ENCODE data around the gene CTNNBL1. TPM values are rescaled to one million over a fixed set of nuclear protein-coding genes. Genes with fewer than 3 reads are reported as not detected.

The CTNNBL1 gene
- total RNA-seq, 2 donors from 2014 or later, result 36.6 to 50.7 TPM

DNA sequence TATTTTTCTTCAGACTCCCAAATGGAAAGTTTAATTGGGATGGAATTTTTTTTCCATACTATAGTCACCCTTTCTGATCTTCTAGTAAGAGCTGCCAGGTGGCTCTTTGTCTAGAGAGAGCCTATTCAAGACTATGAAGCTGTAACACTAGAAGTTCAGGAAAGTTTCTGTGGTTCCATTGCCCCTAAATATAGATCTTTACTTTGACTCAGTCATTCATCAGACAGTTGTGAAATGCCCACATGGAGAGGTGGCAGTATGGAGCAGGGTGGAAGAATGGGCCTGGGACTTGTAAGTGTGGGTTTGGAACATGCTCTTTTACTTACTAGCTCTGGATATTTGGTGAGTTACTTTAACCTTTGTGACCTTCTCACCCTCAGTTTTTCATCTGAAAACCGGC, 87.8 kb downstream of the CTNNBL1 start:
- no peak for DNase-seq
- TF ChIP-seq, protein P1, sequence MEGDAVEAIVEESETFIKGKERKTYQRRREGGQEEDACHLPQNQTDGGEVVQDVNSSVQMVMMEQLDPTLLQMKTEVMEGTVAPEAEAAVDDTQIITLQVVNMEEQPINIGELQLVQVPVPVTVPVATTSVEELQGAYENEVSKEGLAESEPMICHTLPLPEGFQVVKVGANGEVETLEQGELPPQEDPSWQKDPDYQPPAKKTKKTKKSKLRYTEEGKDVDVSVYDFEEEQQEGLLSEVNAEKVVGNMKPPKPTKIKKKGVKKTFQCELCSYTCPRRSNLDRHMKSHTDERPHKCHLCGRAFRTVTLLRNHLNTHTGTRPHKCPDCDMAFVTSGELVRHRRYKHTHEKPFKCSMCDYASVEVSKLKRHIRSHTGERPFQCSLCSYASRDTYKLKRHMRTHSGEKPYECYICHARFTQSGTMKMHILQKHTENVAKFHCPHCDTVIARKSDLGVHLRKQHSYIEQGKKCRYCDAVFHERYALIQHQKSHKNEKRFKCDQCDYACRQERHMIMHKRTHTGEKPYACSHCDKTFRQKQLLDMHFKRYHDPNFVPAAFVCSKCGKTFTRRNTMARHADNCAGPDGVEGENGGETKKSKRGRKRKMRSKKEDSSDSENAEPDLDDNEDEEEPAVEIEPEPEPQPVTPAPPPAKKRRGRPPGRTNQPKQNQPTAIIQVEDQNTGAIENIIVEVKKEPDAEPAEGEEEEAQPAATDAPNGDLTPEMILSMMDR (IDR thresholded peaks at IDR 0.05), result no peak
- no peak overlapping the region for H3K4me3 ChIP-seq
- H3K27ac ChIP-seq, result no peak overlapping the region
- H3K27me3 ChIP-seq, result no peaks in the 10 kb centered on the region
- H3K4me1 ChIP-seq, result no peaks in the 10 kb centered on the region
- H3K9ac ChIP-seq (ENCODE audit: low read depth in 2 of 2, low read length in 2 of 2), result no peak overlapping the region
- no peaks in the 10 kb centered on the region for H3K9me3 ChIP-seq
- intact Hi-C loops (cut with DNase I), result no loop called here
- H3K36me3 ChIP-seq, result no peaks in the 10 kb centered on the region

DNA sequence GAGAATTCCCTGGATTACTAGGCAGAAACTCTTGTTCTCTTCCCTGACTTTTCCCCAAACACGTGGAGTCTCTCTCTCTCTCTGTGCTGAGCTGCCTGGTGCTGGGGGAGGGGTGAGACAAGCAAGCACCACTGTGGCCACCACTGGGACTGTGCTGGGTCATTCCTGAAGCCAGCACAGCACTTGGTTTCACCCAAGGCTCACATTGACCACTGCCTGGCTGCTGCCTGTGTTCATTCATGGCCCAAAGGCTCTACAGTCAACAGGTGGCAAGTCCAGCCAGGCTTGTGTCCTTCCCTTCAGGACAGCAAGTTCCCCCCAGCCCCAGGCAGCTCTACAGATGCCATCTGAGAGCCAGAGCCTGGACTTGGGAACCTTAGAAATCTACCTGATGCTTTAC, 92.2 kb downstream of the CTNNBL1 start:
- TF ChIP-seq, protein P1 (IDR thresholded peaks at IDR 0.05), result no peak

DNA sequence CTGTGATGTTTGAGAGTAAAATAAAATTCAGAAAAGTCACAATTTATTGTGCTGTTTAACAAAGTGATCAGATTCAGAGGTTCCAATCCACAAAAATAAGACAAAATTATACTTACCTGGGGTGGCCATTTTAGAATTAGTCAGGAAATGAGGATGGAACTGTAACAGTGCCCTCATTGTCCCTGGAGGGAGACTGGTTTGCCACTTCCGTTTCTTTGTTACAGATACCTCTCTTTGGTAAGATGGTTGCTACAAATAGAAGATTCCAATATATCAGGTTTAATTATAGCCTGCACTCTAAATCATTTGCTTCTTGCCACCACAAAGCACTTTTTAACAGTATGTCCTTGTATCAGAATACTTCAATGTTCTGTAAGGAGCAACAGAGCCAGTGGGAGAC, 95.6 kb downstream of the CTNNBL1 start:
- TF ChIP-seq, protein P1 (IDR thresholded peaks at IDR 0.05), result no peak
- intact Hi-C loops (cut with DNase I), result no loop called here
- no peak overlapping the region for H3K9ac ChIP-seq (ENCODE audit: low read depth in 2 of 2, low read length in 2 of 2)
- no peaks in the 10 kb centered on the region for H3K27me3 ChIP-seq
- no peak overlapping the region for H3K4me3 ChIP-seq
- no peaks in the 10 kb centered on the region for H3K36me3 ChIP-seq
- no peaks in the 10 kb centered on the region for H3K9me3 ChIP-seq
- no peak overlapping the region for H3K27ac ChIP-seq
- no peak for DNase-seq
- no peaks in the 10 kb centered on the region for H3K4me1 ChIP-seq

More for the DNA sequence above, 92.2 kb downstream of the CTNNBL1 start:
- Histone ChIP-seq H3K4me1 (no peaks in the 10 kb centered on the region), H3K9me3 (no peaks in the 10 kb centered on the region), H3K27me3 (no peaks in the 10 kb centered on the region), H3K36me3 (no peaks in the 10 kb centered on the region), H3K4me3 (no peak overlapping the region), H3K27ac (no peak overlapping the region), H3K9ac (ENCODE audit: low read depth in 2 of 2, low read length in 2 of 2) (no peak overlapping the region)
- no peak for DNase-seq
- intact Hi-C loops (cut with DNase I), result no loop called here

DNA sequence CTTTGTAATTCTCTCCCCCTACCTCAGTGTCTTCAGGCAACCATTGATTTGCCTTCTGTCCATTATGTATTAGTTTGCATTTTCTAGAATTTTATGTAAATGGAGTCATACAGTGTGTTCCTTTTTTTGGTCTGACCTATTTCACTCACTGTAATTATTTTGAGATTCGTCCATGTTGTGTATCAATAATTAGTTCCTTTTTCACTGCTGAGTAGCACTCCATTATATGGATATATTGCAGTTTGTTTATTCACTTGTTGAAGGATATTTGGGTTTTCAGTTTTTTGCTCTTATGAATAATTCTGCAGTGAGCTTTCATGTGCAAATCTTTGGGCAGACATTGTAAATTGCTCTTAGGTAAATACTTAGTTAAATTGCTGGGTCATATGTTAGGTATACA, 97.1 kb downstream of the CTNNBL1 start:
- TF ChIP-seq, protein P1 (IDR thresholded peaks at IDR 0.05), result no peak
- intact Hi-C loops (cut with DNase I), result no loop called here

DNA sequence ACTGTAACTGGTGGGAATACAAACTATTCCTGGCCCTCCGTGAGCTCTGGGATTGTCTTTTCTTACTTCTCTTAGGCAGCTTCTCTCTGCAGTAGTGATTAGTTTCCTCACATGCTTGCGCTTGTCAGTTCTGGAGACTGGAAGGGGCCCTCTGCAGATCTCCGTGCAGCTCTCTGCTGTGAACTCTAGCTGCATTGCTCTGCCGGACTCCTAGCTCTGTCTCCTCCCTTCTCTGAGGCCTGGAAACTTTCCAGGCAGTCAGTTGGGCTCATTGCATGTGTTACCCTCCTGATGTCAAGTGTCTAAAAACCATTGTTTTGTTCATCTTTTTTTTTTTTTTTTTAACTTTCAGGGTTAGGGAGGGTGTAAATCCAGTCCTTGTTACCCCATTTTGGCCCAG, 102.3 kb downstream of the CTNNBL1 start:
- TF ChIP-seq, protein P1 (IDR thresholded peaks at IDR 0.05), result no peak
- Histone ChIP-seq H3K9me3 (no peaks in the 10 kb centered on the region), H3K9ac (ENCODE audit: low read depth in 2 of 2, low read length in 2 of 2) (no peak overlapping the region), H3K4me3 (no peak overlapping the region), H3K27me3 (no peaks in the 10 kb centered on the region), H3K36me3 (no peaks in the 10 kb centered on the region), H3K4me1 (no peaks in the 10 kb centered on the region), H3K27ac (no peak overlapping the region)
- DNase-seq, result no peak
- intact Hi-C loops (cut with DNase I), result no loop called here

More for the DNA sequence above, 97.1 kb downstream of the CTNNBL1 start:
- Histone ChIP-seq H3K27me3 (no peaks in the 10 kb centered on the region), H3K9ac (ENCODE audit: low read depth in 2 of 2, low read length in 2 of 2) (no peak overlapping the region), H3K9me3 (no peaks in the 10 kb centered on the region), H3K4me1 (no peaks in the 10 kb centered on the region), H3K4me3 (no peak overlapping the region), H3K27ac (no peak overlapping the region), H3K36me3 (no peaks in the 10 kb centered on the region)
- no peak for DNase-seq

DNA sequence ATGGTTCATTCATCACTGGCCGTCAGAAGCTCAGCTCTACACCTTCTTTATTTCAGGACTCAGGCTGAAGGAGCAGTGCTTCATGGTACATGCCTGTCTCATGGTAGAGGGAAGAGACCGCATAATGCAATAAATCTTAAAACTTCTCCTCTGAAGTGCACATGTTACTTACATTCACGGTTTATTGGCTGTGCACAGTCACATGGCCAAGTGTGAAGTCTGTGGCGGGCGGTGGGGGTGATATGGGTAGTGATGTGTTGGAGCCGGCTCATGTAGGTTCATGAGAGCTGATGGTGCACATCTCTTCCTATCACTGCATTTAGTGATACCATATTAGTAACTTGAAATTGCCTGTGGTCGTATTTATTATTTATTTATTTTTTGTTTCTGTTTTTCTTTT, 102.9 kb downstream of the CTNNBL1 start:
- H3K36me3 ChIP-seq, result no peaks in the 10 kb centered on the region
- no peak overlapping the region for H3K4me3 ChIP-seq
- TF ChIP-seq, protein P1 (IDR thresholded peaks at IDR 0.05), result no peak
- H3K27ac ChIP-seq, result no peak overlapping the region
- H3K9ac ChIP-seq (ENCODE audit: low read depth in 2 of 2, low read length in 2 of 2), result no peak overlapping the region
- no peaks in the 10 kb centered on the region for H3K4me1 ChIP-seq
- intact Hi-C loops (cut with DNase I), result no loop called here
- no peaks in the 10 kb centered on the region for H3K27me3 ChIP-seq
- no peak for DNase-seq
- no peaks in the 10 kb centered on the region for H3K9me3 ChIP-seq

Measured in colonic mucosa (tissue), 4 donors.